Astrocyte (in vitro differentiated cells and primary cell): ENCODE results near the gene TRIM67. TPM values are rescaled to one million over a fixed set of nuclear protein-coding genes. Genes with fewer than 3 reads are reported as not detected.
A peak's percentile ranks its signal among the peaks of the same experiment; 100 is the strongest.

Experiments used
- DNase-seq: peaks from one replicate; pipeline ENCODE4 v3.0.0-alpha.2; 2010; ENCODE audit warnings: low read depth
- FAIRE-seq: peaks from 2 replicates; lab custom pipeline; 2011; peaks lifted over from hg19 to GRCh38; lab: Jason Lieb, UNC
- H2AFZ ChIP-seq: 2 replicates; pipeline ENCODE4 v1.6.0; 2012; ENCODE audit warnings: low read depth, low read length, inconsistent platforms
- H3K27ac ChIP-seq: 2 replicates; pipeline ENCODE4 v1.5.1; 2011; ENCODE audit warnings: low read depth, low read length, inconsistent platforms
- H3K27me3 ChIP-seq: 2 replicates; pipeline ENCODE4 v1.6.0; 2011; ENCODE audit warnings: low read length, inconsistent platforms; ENCODE audit not compliant: insufficient read depth
- H3K36me3 ChIP-seq: 2 replicates; pipeline ENCODE4 v1.5.1; 2011; ENCODE audit warnings: low read length, inconsistent platforms; ENCODE audit not compliant: insufficient read depth
- H3K4me1 ChIP-seq: 2 replicates; pipeline ENCODE4 v1.5.1; 2011; ENCODE audit warnings: low read length, inconsistent platforms; ENCODE audit not compliant: insufficient read depth
- H3K4me2 ChIP-seq: 2 replicates; pipeline ENCODE4 v1.6.0; 2012; ENCODE audit warnings: low read length, inconsistent platforms
- H3K4me3 ChIP-seq: 2 replicates; pipeline ENCODE4 v1.5.1; 2011; ENCODE audit warnings: low read depth, mild to moderate bottlenecking, low read length, inconsistent platforms; ENCODE audit not compliant: insufficient read depth
- H3K79me2 ChIP-seq: 2 replicates; pipeline ENCODE4 v1.6.0; 2012; ENCODE audit warnings: mild to moderate bottlenecking, low read length, inconsistent platforms; ENCODE audit not compliant: insufficient read depth
- H3K9ac ChIP-seq: 2 replicates; pipeline ENCODE4 v1.6.0; 2012; ENCODE audit warnings: mild to moderate bottlenecking, low read length, inconsistent platforms
- H3K9me3 ChIP-seq: 2 replicates; pipeline ENCODE4 v1.5.1; 2012; ENCODE audit warnings: low read depth, mild to moderate bottlenecking, low read length, inconsistent platforms; ENCODE audit not compliant: insufficient read depth
- H4K20me1 ChIP-seq: 2 replicates; pipeline ENCODE4 v1.6.0; 2012; ENCODE audit warnings: low read length, inconsistent platforms; ENCODE audit not compliant: insufficient read depth
- H3K27ac Mint-ChIP-seq: one replicate; pipeline ENCODE4 v1.8.0; 2021; ENCODE audit warnings: mild to moderate bottlenecking, mixed read lengths; ENCODE audit not compliant: unreplicated experiment
- H3K27me3 Mint-ChIP-seq: one replicate; pipeline ENCODE4 v1.8.0; 2021; ENCODE audit warnings: low read depth, mixed read lengths; ENCODE audit not compliant: unreplicated experiment
- H3K36me3 Mint-ChIP-seq: one replicate; pipeline ENCODE4 v1.8.0; 2021; ENCODE audit warnings: low read depth, mixed read lengths; ENCODE audit not compliant: unreplicated experiment
- H3K4me1 Mint-ChIP-seq: one replicate; pipeline ENCODE4 v1.8.0; 2021; ENCODE audit warnings: low read depth, mixed read lengths; ENCODE audit not compliant: unreplicated experiment
- H3K4me3 Mint-ChIP-seq: one replicate; pipeline ENCODE4 v1.8.0; 2021; ENCODE audit warnings: mild to moderate bottlenecking, moderate library complexity, mixed read lengths; ENCODE audit not compliant: unreplicated experiment
- H3K9me3 Mint-ChIP-seq: one replicate; pipeline ENCODE4 v1.8.0; 2021; ENCODE audit warnings: mild to moderate bottlenecking, mixed read lengths; ENCODE audit not compliant: unreplicated experiment
- CTCF ChIP-seq: IDR thresholded peaks from 2 replicates; pipeline ENCODE4 v1.5.1; 2011; ENCODE audit warnings: low read depth, mild to moderate bottlenecking, inconsistent platforms, low read length, moderate library complexity; ENCODE audit not compliant: insufficient read depth
- EZH2 ChIP-seq: IDR thresholded peaks from 2 replicates; pipeline ENCODE4 v1.6.1; 2012; ENCODE audit warnings: mild to moderate bottlenecking, low read length, inconsistent platforms; ENCODE audit not compliant: insufficient read depth
- total RNA-seq: library from RNA; stranded (reverse); gene quantifications from 2 replicates; pipeline ENCODE4 v1.2.1, GENCODE V29; 2021

TRIM67 gene
- total RNA-seq, 1 donor from 2014 or later: 0.89 TPM

DNA sequence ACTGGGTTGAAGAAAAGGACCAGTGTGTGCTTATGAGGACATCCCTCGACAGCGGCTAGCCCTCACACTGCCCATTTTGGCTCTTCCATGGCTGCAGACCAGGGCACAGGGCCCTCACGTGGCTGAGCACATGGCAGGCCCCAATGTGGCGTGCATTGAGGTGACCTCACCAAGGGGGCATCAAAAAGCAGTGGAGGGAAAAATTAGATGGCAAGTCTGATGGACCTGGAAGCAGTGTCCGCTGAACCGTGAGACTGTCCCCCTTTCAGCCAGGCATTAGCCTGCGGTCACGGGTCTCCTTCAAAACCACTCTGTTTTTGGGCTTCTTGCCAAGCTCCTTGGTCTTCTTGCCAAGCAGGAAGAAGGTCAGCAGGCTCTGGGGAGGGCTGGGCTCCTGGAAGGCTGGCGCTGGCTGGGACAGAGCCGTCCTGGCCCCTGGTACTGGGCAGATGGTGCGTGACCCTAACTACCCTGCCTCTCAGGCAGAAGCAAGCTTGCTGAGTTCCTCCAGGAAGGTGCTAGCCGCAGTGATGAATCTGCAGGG lies 30.8 kb downstream of the TRIM67 start:
- Histone ChIP-seq H3K27ac (no peak overlapping the region), H3K9ac (no peak overlapping the region), H3K4me2 (no peak overlapping the region), H3K27me3 (peaks cover 9% of the 10 kb centered on the region), H3K4me3 (no peak overlapping the region), H3K4me1 (peaks cover 4% of the 10 kb centered on the region), H2AFZ (no peak overlapping the region), H4K20me1 (no peaks in the 10 kb centered on the region), H3K36me3 (no peaks in the 10 kb centered on the region), H3K79me2 (no peaks in the 10 kb centered on the region), H3K9me3 (peaks cover 9% of the 10 kb centered on the region)
- Mint-ChIP-seq H3K27ac (no peak overlapping the region), H3K27me3 (peaks cover 45% of the 10 kb centered on the region), H3K4me3 (no peak overlapping the region), H3K9me3 (peaks cover 15% of the 10 kb centered on the region), H3K4me1 (no peaks in the 10 kb centered on the region), H3K36me3 (peaks cover 19% of the 10 kb centered on the region)
- TF ChIP-seq CTCF (no peak), EZH2 (no peak)
- DNase-seq (peak; percentile 38), FAIRE-seq (no peak)

- no peak overlapping the region for H3K27ac ChIP-seq
- no peak for FAIRE-seq
- no peaks in the 10 kb centered on the region for H3K79me2 ChIP-seq
- H2AFZ ChIP-seq: no peak overlapping the region
- H3K36me3 ChIP-seq: no peaks in the 10 kb centered on the region
- H3K9me3 ChIP-seq: peaks cover 5% of the 10 kb centered on the region
- H3K9me3 Mint-ChIP-seq: peaks cover 12% of the 10 kb centered on the region
- H3K4me1 Mint-ChIP-seq: no peaks in the 10 kb centered on the region
- H3K4me3 Mint-ChIP-seq: peak overlapping the region; percentile 12
- H3K4me1 ChIP-seq: peaks cover 4% of the 10 kb centered on the region
- DNase-seq: no peak
- no peaks in the 10 kb centered on the region for H4K20me1 ChIP-seq
- no peak overlapping the region for H3K4me3 ChIP-seq
- H3K4me2 ChIP-seq: no peak overlapping the region
- H3K36me3 Mint-ChIP-seq: peaks cover 15% of the 10 kb centered on the region
- H3K27me3 ChIP-seq: peaks cover 2% of the 10 kb centered on the region
- no peak overlapping the region for H3K9ac ChIP-seq
- H3K27ac Mint-ChIP-seq: no peak overlapping the region
- TF ChIP-seq EZH2 (no peak), CTCF (no peak)
- peaks cover 38% of the 10 kb centered on the region for H3K27me3 Mint-ChIP-seq
Measured at GRCh38 chr1:231193710-231194340, 32.0 kb downstream of the TRIM67 start.

DNA sequence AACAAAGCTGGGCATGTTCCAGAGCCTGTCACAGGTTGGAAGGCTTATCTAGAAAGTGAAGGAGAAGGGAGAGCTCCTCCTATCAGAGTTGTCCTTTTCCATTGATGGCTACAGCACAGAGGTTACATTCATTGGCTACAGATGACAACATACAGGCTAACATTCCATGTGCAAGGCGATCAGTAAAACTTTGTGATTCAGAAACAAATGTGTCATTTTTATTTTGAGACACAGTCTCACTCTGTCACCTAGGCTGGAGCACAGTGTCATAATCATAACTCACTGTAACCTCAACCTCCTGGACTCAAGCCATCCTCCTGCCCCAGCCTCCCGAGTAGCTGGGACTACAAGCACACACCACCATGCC lies 32.6 kb downstream of the TRIM67 start:
- TF ChIP-seq CTCF (no peak), EZH2 (no peak)
- no peaks in the 10 kb centered on the region for H3K4me1 Mint-ChIP-seq
- DNase-seq (no peak), FAIRE-seq (no peak)
- H3K4me3 Mint-ChIP-seq: no peak overlapping the region
- peaks cover 6% of the 10 kb centered on the region for H3K9me3 Mint-ChIP-seq
- no peak overlapping the region for H3K27ac Mint-ChIP-seq
- Histone ChIP-seq H3K27ac (no peak overlapping the region), H3K79me2 (no peaks in the 10 kb centered on the region), H3K27me3 (peaks cover 2% of the 10 kb centered on the region), H3K4me3 (no peak overlapping the region), H2AFZ (no peak overlapping the region), H3K36me3 (no peaks in the 10 kb centered on the region), H4K20me1 (no peaks in the 10 kb centered on the region), H3K9ac (no peak overlapping the region), H3K4me1 (peaks cover 4% of the 10 kb centered on the region), H3K4me2 (no peak overlapping the region), H3K9me3 (peaks cover 5% of the 10 kb centered on the region)
- peaks cover 43% of the 10 kb centered on the region for H3K27me3 Mint-ChIP-seq
- H3K36me3 Mint-ChIP-seq: peaks cover 12% of the 10 kb centered on the region
